Measurements from ENCODE around the gene CCDC152.
A peak's percentile ranks its signal among the peaks of the same experiment; 100 is the strongest.

Gene CCDC152

DNA sequence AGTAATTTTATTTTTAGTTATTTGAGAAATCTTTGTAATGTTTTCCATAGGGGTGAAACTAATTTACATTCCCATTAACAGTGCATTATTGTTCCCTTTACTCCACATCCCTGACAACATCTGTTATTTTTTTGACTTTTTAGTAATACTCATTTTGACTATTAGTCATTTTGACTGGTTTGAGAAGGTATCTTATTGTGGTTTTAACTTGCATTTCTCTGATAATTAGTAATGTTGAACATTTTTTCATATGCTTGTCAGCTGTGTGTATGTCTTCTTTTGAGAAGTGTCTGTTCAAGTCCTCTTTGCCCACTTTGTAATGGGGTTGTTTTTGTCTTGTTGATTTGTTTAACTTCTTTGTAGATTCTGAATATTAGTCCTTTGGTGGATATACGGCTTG is 27.5 kb downstream of the CCDC152 start:
- DNase-seq, result no peak

DNA sequence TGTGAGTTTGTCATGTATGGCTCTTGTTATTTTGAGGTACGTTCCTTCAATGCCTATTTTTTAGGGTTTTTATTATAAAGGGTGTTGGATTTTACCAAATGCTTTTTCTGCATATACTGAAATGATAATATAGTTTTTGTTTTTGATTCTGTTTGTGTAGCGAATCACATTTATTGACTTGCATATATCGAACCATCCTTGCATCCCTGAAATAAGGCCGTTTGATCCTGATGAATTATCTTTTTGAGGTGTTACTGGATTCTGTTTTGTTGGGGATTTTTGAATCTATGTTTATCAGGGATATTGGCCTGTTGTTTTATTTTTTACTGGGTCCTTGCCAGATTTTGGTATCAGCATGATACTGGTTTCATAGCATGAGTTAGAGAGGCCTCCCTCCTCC is 29.1 kb downstream of the CCDC152 start:
- DNase-seq, result no peak

DNA sequence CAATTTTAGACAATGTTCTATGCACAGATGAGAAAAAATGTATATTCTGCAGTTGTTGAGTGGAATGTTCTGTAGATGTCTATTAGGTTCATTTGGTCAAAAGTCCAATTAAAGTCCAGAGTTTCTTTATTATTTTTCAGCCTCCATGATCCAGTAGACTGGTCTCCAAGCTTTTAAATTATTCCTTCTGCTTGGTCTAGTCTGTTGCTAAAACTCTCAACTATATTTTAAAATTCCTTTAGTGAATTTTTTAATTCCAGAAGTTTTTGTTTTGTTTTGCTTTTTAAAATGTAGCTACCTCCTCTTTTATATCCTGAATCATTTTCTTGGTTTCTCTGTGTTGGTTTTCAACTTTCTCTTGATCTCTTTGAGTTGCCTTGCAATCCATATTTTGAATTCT is 30.5 kb downstream of the CCDC152 start:
- no peak for DNase-seq

DNA sequence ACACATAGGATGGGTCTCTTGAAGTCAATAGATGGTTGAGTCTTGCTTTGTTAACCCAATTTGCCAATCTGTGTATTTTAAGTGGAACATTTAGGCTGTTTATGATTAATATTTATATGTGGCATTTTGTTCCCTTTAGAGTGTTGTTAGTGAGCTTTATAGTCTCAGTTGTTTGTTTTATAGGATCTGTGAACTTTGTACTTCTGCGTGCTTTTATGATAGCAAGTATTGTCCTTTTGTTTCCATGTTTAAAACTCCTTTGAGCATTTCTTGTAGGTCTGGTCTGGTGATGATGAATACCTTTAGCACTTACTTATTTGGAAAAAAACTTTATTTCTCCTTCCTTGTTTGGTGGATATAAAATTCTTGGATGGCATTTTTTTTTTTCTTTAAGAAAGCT is 31.2 kb downstream of the CCDC152 start:
- no peak for DNase-seq

DNA sequence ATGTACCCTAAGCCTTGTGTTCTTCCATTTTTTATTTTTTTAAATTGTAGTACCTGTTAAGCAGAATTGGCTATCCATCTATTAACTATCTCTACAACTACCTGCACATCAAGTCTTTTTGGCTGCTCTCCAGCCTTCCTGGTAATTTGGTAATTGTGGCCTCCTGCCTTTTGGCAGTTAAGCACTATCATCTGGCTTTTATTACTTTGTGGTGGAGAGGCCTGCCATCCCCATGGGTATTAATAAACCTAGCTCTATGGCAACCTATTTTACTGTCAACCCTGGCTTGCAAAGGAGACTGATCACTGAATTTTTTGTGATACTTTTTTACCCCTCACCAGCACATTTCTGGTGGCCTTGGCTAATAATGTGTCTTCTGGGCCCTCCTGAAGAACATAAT is 34.5 kb downstream of the CCDC152 start:
- no peak for DNase-seq

DNA sequence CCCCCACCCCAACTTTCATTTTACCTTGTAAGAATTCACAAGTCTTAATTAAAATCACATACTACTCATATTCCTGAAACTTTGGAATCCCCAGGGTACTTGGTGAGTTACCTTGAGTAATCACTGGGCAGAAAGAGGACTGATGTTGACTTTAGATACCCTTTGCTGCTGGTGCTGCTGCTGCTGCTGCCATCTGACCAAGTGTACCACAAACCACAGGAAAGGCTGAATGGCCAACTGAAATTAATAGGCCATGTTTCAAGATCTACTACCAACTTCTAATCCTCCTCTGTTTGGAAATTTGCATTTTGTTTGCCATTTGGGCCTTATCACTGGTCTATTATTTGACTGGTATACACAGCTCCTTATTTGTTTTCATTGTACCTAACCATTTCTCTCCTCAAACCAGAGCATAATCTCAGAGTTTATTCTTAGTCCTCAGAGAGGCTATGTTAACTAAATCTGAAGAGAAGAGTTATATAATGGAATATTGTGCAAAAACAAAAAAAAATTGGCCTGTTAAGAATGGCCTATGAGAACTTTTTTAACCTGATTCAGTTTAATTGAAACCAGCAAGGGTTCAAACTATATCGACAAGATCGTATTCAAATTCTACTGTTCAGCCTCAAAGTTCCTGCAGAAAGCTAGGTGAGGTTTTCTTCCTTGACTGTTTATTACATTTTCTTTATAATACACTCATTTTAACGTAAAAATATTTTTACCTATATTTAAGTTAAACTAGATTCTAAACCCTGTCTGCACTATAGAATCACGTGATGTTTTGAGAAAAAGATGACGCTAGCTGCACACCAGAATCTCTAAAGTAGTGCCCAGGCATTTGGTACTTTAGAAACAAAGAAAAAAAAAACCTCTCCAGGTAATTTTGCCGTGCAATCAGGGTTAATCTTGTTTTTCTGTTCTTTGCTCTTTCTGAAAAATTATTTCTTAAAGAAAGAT is 41.9 kb downstream of the CCDC152 start:
- DNase-seq, result no peak

DNA sequence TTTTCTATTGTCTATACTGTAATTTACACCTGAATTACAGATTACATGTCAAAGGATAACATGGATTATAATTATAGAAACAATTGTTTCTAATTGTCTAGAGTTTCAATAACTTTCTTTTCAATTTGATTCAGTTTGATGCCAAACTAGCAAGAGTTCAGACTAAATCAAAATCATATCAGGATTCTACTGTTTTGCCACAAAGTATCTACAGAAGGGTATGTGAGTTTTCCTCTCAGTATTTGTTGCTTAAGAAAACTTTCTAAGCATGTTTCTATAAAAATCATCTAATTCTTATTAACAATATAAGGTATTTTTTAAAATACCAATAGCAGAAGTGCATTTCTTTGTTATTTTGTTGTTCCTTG is 42.6 kb downstream of the CCDC152 start:
- DNase-seq, result no peak

DNA sequence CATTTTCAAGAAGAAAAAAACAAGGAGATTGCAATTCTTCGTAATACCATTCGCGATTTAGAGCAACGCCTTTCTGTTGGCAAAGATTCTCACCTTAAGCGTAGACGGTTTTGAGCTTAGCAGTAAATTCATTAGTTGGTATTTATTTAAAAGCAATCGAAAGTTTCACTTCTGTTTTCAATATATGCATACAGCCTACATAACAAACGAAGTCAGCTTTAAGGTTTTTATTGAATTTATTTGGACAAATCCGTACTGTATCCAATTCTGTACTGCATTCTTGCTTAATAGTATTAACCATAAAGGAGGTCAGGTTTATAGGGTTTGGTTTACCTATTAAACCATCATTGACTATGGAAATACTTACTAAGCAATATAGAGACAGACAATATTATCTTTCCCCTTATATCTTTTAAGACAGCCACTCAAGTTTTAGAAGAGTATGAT is 43.1 kb downstream of the CCDC152 start:
- DNase-seq, result no peak

DNA sequence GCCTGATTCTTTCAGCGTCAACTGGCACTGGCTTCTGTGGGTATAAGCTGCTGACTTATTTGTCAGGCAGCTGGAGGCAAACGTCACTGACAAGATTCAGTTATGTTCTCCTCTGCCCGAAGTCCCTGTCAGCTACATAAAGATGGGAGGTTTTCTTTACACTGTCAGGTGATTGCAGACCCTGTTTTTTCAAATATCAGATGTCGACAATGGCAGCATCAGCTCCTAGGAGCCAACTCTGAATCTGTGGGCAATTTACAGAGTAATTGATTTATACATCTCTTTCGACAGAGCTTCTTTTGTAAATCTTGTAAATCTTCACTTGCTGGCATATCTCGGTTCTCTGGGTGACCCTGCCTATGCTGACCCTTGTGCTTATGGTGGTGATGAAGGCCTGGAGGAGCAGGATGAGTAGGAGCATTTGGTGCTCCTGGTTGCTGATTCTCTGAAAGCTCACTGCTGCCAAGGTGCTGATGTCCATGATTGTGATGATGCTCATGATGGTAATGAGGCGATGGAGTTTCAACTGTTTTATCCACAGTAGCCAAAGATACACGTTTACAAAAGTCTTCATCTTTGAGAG is 44.2 kb downstream of the CCDC152 start:
- no peak for DNase-seq

DNA sequence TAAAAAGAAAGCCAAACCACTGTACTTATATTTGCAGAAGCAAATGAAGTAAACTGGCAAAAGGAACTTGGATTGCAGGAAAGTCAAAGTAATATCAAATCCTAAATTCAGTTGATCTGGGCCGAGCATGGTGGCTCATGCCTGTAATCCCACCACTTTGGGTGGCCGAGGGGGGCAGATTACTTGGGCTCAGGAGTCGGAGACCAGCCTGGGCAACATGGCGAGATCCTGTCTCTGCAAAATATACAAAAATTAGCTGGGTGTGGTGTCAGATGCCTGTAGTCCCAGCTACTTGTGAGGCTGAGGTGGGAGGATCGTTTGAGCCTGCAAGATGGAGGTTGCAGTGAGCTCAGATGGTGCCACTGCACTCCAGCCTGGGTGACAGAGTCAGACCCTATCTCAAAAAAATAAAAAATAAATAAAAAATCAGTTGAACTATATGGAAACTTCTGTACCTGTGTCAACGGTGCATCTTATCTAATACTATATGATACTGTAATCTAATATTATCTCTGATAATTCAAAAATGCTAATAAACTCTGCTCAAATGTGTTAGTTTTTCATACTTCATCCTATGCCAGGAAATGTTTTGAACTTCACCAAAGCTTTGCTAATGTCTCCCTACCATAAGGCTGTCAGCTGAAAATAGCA is 45.0 kb downstream of the CCDC152 start:
- DNase-seq, result no peak

DNA sequence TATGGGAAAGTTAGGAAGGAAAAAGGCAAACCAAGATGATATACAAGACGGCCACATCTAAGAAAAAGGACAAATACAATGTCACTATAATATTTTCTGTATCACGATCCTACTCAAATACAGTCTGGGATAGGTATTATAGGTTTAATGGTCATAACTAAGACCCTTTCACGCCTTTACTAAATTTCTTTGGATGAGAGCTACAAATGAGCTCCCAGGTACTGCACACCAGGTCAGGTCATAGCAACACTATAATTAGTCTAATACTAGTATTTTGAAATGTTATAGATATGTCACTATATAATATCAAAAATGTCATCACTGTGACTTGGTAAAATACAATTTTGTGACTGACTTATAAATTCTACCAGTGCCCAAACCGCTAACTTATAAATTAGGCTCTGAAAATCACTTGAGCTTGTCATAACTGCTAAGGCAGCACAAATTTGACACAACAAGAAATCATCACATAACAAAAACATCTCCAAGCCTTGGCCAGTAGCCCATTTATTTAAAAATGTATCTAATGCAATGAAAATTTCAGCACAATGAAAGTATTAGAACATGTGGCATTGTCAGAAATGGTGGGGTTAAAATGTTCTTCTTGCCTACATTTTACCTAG is 48.2 kb downstream of the CCDC152 start:
- DNase-seq, result no peak

DNA sequence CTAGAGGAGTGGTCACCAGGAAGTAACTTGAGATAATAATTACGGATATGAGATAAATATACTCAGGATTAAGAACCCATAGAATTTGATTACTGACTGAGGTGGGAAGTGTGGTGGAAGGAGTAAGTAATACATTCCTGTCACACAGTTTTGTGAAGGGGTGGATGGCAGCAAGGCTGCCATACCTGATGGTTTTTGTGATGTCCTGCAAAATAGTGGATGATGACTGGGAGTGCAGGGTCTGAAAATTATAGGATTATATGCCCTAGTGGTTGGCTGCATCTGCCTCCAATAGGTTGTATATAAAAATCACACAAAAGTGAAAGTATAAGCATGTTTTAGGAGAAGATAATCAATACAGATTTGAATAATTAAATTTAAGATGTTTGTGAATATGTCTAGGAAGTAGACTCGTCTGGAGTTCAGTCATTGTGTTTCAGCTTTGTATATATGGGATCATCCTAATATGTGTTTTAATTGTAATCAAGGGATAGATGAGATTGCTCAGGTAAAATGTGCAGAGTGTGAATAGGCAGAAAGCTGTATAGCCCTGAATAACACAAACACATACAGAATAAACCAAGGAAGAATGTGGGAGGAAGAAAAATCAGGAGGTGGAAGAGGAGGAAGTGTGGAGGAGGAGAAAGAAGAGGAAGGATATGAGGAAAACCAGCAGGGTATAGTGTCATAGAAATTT is 49.5 kb downstream of the CCDC152 start:
- DNase-seq, result no peak

DNA sequence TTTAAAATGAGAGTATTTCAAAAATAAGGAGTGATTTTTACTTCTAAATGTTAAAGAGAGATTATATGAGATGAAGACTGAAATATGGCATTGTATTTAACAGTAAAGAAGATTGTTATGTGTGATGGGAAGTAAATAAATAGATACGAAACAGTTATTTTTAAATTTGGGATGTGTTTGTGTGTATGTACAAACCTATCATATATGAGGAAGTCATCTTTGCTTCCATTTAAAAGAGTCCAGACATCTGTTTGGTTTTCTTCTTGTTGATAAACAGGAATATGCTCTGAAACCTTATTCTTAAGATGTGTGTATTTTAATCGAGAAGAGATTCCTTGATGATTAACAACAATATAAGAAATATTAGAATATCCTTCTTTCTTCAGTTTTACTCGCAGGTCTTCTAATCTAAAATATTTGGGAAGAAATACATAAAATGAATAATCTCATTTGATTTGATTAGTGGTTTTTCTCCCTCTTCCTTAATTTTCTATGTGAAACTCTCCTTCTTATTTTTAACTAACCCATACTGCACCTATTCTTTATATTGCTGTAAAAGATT is 50.2 kb downstream of the CCDC152 start:
- no peak for DNase-seq

DNA sequence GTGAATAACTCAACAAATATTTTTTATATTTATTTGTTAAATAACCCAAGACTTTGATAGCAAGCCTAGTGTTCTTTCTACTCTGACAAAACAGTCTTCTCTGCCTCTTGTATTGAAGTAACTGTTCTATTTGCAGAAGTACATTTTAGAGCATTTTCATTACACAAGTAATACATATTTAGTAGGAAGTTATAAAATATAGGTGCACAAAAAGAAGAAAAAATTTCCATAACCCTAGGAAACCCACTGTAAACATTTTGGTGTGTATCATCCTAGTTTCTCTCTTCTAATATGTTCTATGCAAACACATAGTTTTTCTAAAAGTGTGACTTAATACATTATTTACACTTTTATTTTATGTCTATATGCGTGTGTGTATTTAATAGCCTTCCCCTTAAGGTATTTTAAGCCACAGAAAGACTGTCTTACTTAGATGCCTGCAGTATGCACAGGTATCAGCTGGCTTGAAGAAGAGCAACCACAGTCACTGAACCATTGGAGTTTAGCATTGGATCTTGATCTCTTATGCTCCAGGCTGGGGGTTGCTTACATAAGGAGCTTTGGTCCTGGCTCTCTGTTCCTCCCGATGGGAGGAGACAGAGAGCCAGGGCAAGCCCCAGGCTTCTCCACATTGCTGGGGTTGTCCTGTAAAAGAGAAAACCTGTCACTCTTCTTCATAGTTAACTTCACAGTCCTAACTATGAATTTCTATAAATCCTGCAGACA is 51.3 kb downstream of the CCDC152 start:
- no peak for DNase-seq

DNA sequence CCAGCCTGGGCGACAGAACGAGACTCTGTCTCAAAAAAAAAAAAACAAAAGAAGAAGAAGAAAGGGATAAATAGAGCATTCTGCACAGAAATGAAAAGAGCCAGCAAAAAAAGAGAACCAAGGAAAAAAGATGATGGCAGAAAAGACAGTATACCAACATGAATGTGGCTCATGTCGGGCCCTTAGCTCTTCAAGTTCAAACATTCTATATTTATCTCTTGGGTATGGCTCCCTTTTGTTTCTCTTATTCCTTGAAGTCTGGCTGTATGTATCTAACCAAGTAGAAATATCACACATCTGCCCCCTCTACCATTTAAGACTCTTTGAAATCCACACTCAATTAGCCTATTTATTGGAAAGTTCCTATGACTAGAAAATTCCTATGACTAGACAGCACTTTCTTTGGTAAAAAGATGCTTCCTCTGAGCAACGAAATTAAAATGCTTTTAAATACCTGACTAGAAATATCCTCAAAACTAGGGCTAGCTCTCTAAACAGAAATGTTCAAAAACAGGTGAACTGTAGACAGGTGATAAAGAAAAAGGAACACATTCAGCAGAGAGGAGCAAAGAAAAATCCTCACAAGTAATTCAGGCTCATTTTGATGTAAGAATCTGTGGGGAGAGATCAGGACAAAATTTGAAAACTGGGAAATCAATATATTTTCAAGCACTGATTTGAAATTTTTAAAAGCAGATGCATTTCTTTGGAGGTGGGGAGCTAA is 52.4 kb downstream of the CCDC152 start:
- DNase-seq, result no peak

DNA sequence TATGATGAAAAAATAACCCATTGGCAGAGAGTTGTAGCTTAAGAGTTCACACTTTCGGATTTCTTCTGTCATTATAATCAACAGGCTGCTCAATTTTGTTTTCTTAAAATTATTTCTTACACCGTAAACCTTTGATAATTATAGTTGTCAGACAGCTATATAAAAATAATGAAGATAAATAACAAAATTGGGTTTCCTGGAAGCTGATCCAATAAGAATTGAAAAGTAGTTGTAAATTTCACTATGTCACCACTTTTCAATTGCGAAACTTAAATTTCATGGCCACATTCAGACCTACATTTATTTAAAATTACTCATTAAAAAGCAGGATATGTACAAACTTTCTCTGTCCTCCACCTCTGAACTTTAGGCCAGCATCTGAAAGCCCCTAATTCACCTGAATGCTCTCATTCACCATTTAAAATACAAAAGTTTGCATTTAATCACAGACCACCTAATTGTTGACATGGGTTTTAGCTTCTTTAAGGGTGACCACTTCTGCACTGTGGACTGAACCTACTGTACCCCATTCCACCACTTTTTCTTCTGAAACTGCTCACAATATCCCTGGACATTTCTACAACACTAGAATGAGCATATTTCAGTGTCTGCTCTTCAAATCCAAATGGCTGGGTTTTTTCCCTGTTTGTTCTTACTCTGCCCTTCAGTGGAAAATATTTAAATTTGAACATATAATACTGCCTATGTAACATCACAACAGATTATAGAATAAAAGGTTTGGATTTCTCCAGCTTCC is 54.4 kb downstream of the CCDC152 start:
- DNase-seq, result no peak

DNA sequence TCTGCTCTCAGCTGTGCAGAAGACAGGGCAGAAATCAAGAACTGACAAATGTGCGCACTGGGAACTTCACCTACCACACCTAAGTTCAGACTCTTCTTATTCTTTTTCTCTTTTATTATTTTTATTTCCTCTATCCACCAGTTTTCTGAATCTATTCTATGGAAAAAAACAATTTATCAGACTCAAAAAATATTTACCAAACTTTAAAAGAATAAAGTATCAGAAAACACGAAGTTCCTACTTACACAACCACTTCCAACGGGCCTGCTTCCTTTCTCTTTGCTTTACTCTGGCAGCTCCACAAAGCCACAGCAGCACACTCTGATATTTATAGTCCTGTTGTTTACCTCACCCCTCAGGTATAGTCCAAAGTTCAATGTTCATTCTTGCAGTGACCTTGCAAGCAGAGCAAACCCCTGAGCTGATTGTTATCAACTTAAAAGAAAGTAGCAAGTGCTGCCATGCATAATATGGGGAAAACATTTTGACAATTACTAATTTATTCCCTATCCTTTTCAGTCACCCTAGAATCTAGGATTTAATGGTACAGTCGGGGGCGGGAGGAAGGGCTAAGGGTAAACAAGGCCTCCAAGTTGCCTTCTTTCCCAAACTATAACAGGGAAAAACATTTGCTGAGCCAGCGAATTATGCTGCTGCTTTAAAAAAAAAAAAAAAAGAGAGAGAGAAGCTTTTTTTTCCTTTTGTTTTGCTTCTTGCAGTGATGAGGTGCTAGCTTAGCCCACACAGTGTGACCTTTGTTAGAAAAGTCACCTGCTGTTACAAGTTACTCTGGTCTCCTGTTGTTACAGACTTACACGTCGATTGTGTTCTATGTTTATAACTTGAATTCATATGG is 55.2 kb downstream of the CCDC152 start, which contains the start of gene SELENOP:
SELENOP (minus strand) TSS at position 302 of the 856 bp plus-strand sequence. CDS start 3,539 bp downstream, outside the sequence.
- peak; percentile 89 for DNase-seq

DNA sequence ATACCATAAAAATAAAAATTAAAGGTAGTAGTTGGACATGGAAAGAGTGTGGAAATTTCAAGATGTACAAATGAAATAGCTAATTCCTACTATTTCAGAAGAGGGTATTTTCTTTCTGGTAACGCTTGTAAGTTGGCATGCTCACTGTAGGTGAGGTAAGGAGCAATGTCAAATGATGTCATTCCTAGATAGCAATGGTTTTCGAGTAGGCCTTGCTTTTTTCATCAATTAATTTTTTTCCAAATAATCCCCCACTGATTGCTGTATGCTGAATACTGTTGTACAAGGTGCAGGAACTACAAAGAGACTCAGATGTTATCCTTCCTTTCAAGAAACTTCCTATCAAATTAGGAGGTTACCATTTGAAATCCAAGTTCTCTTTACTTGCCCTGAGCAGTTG is 56.0 kb downstream of the CCDC152 start:
- DNase-seq, result peak; percentile 11

DNA sequence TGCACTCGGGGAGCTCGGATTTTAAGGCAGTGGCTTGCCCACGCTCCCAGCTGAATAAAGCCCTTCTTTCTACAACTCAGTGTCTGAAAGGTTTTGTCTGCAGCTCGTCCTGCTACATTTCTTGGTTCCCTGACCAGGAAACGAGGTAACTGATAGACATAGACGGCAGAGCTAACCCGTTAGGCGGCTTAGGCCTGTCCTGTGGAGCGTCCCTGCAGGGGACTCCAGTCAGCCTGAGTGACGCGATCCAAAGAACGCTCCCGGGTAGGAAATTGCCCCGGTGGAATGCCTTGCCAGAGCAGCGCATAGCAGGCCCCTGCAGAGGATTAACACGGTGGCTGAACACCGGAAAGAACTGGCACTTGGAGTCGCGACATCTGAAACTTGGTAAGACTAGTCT is 56.9 kb downstream of the CCDC152 start:
- peak; percentile 85 for DNase-seq
